Naive thymus-derived CD4-positive, alpha-beta T cell (primary cell): Measurements from ENCODE around the gene C1QL4. TPM values are rescaled to one million over a fixed set of nuclear protein-coding genes. Genes with fewer than 3 reads are reported as not detected.
"Not testable (repeated sequence)": the region's sequence is repeated elsewhere in the genome, so short reads cannot be mapped to it uniquely, and the experiment has no call there.

Experiments
- ATAC-seq: fragments of 150-1000 bp; cut with Tn5 transposase; 2 replicates; pipeline ENCODE4 v1.10.0; 2021; ENCODE audit warnings: mild to moderate bottlenecking, moderate library complexity
- CTCF ChIA-PET: fragments of 350-600 bp; sonication (Branson Sonifier 250); formaldehyde crosslinking; loops from one replicate; lab custom pipeline; 2021; ENCODE audit warnings: antibody characterized with exemption; lab: Charles Lee
- POLR2A ChIA-PET: fragments of 350-600 bp; sonication (Branson Sonifier 250); formaldehyde crosslinking; loops from one replicate; lab custom pipeline; 2021; ENCODE audit warnings: antibody characterized with exemption, inconsistent platforms; lab: Charles Lee
- DNase-seq, 9 donors: peaks; one replicate each; pipeline versions ENCODE4 v3.0.0 to v3.0.0-alpha.2; 2020 to 2022; ENCODE audit warnings: mixed read lengths in 1 of 9
- H3K27ac ChIP-seq: one replicate; pipeline ENCODE4 v1.7.0; 2013; ENCODE audit warnings: mild to moderate bottlenecking, low read depth, low read length, moderate library complexity
- H3K27me3 ChIP-seq, 2 donors: one replicate each; pipeline ENCODE4 v1.7.0; 2013; ENCODE audit warnings: low read length in 2 of 2, mild to moderate bottlenecking in 2 of 2, moderate library complexity in 2 of 2; ENCODE audit not compliant: control insufficient read depth in 2 of 2, insufficient read depth in 2 of 2
- H3K36me3 ChIP-seq, 3 experiments: 1 replicate in 2 of 3; 2 replicates in 1 of 3; pipeline ENCODE4 v1.7.0; 2013; ENCODE audit warnings: low read length in 3 of 3, mild to moderate bottlenecking in 3 of 3, moderate library complexity in 1 of 3; ENCODE audit not compliant: insufficient read depth in 3 of 3, control insufficient read depth in 2 of 3
- H3K4me1 ChIP-seq, 2 donors: one replicate each; pipeline ENCODE4 v1.7.0; 2013; ENCODE audit warnings: low read length in 2 of 2, mild to moderate bottlenecking in 2 of 2, moderate library complexity in 1 of 2; ENCODE audit not compliant: control insufficient read depth in 2 of 2, insufficient read depth in 2 of 2
- H3K4me3 ChIP-seq: 2 replicates; pipeline ENCODE4 v1.7.0; 2013; ENCODE audit warnings: mild to moderate bottlenecking, low read length
- H3K9me3 ChIP-seq, 3 experiments: 1 replicate in 2 of 3; 2 replicates in 1 of 3; pipeline ENCODE4 v1.7.0; 2013; ENCODE audit warnings: low read length in 3 of 3; ENCODE audit not compliant: control insufficient read depth in 2 of 3
- H3K27ac Mint-ChIP-seq, 9 donors: one replicate each; pipeline ENCODE4 v1.8.0; 2020 to 2022; ENCODE audit warnings: mixed read lengths in 9 of 9, mild to moderate bottlenecking in 8 of 9, moderate library complexity in 5 of 9, inconsistent platforms in 2 of 9
- H3K27me3 Mint-ChIP-seq, 5 donors: one replicate each; pipeline ENCODE4 v1.8.0; 2021 to 2022; ENCODE audit warnings: mixed read lengths in 5 of 5, mild to moderate bottlenecking in 1 of 5
- H3K36me3 Mint-ChIP-seq, 5 donors: one replicate each; pipeline ENCODE4 v1.8.0; 2020 to 2022; ENCODE audit warnings: mixed read lengths in 5 of 5, mild to moderate bottlenecking in 3 of 5, inconsistent platforms in 1 of 5
- H3K4me1 Mint-ChIP-seq, 7 donors: one replicate each; pipeline ENCODE4 v1.8.0; 2020 to 2022; ENCODE audit warnings: mixed read lengths in 7 of 7, mild to moderate bottlenecking in 3 of 7, inconsistent platforms in 1 of 7
- H3K4me3 Mint-ChIP-seq, 10 donors: one replicate each; pipeline ENCODE4 v1.8.0; 2020 to 2022; ENCODE audit warnings: mild to moderate bottlenecking in 10 of 10, mixed read lengths in 10 of 10, moderate library complexity in 6 of 10, inconsistent platforms in 2 of 10
- H3K9me3 Mint-ChIP-seq, 11 donors: one replicate each; pipeline ENCODE4 v1.8.0; 2020 to 2022; ENCODE audit warnings: mixed read lengths in 11 of 11, mild to moderate bottlenecking in 4 of 11, inconsistent platforms in 1 of 11, moderate library complexity in 1 of 11
- intact Hi-C, 2 donors: fragments of 100-400 bp; cut with micrococcal nuclease; formaldehyde crosslinking; loops; one replicate each; pipeline ENCODE4 v1.15.1; 2023
- polyA plus RNA-seq, 2 donors: library from polyadenylated mRNA; unstranded; fragments of 300-500 nt; fragmentation: Illumina TruSeq; gene quantifications; one replicate each; pipeline ENCODE4 v1.2.3, GENCODE V29; 2021
- total RNA-seq, 6 experiments: library from RNA in 5 of 6; stranded (reverse) in 5 of 6; gene quantifications; 1 replicate in 5 of 6; 2 replicates in 1 of 6; pipeline ENCODE4 v1.2.3 and lab custom pipeline; 2021 to 2026

Gene C1QL4
- total RNA-seq (not detected), polyA plus RNA-seq (not detected), total RNA-seq (lab: John Stamatoyannopoulos, UW) (not detected)

- Histone ChIP-seq H3K27ac (no peak within 1 kb of the TSS), H3K4me1 (peaks cover 8 to 9% of the 10 kb centered on the region in 2 donors), H3K4me3 (peak within 1 kb of the TSS; percentile 46), H3K27me3 (peaks cover 0 to 21% of the 10 kb centered on the region in 2 donors), H3K9me3 (no peaks in the 10 kb centered on the region), H3K36me3 (no peaks in the 10 kb centered on the region)
- Mint-ChIP-seq H3K27ac (peak within 1 kb of the TSS in 1 of 9 donors; percentile 32), H3K4me3 (peak within 1 kb of the TSS; percentile 31 to 77 (median 72)), H3K36me3 (peaks cover 0 to 5% (median 0%) of the 10 kb centered on the region in 5 donors), H3K27me3 (peaks cover 64 to 93% (median 75%) of the 10 kb centered on the region in 5 donors), H3K4me1 (peaks cover 16 to 39% (median 31%) of the 10 kb centered on the region in 7 donors), H3K9me3 (peaks cover 0 to 1% (median 0%) of the 10 kb centered on the region in 11 donors)
- ChIA-PET CTCF (interaction anchor here (0.6 to 4.4 kb wide), 9 partner anchors 10 to 102 kb away, joined by 3 to 27 read pairs (median 4); partner anchors contain the start of genes DNAJC22 and PRPH), POLR2A (no interaction called here)
- DNase-seq (peak; percentile 73 to 96 (median 85)), ATAC-seq (peak; percentile 98)
- intact Hi-C loops: loop anchor here (1.0 to 5.0 kb wide), 4 partner anchors 10 to 355 kb away; partner anchors contain the start of gene TROAP (in 2 of the 2)
These were observed at the start of gene C1QL4 for GRCh38 chr12:49336645-49337584. Gene C1QL4 (minus strand): TSS chr12:49337188. CDS start chr12:49336477, 711 bp downstream.

- H3K4me1 ChIP-seq, H3K36me3 ChIP-seq, POLR2A ChIA-PET, intact Hi-C loops, H3K9me3 ChIP-seq, ATAC-seq, H3K27ac ChIP-seq, DNase-seq, H3K4me1 Mint-ChIP-seq, H3K4me3 Mint-ChIP-seq, H3K27me3 ChIP-seq, H3K27ac Mint-ChIP-seq, H3K9me3 Mint-ChIP-seq, H3K4me3 ChIP-seq, CTCF ChIA-PET, H3K27me3 Mint-ChIP-seq, H3K36me3 Mint-ChIP-seq: not testable (repeated sequence)
These were observed 43.2 kb upstream of the C1QL4 start for GRCh38 chr12:49380184-49380583.

- Mint-ChIP-seq H3K27me3 (no peaks in the 10 kb centered on the region), H3K4me1 (peaks cover 0 to 14% (median 0%) of the 10 kb centered on the region in 7 donors), H3K36me3 (peaks cover 0 to 4% (median 0%) of the 10 kb centered on the region in 5 donors), H3K4me3 (no peak overlapping the region), H3K9me3 (no peaks in the 10 kb centered on the region), H3K27ac (no peak overlapping the region)
- CTCF ChIA-PET: interaction anchor here (1.5 kb wide), 1 partner anchor 12 kb away, joined by 4 read pairs; no protein-coding TSS in a partner anchor
- Histone ChIP-seq H3K4me3 (no peak overlapping the region), H3K4me1 (no peaks in the 10 kb centered on the region), H3K36me3 (no peaks in the 10 kb centered on the region), H3K9me3 (no peaks in the 10 kb centered on the region), H3K27ac (no peak overlapping the region), H3K27me3 (no peaks in the 10 kb centered on the region)
- intact Hi-C loops: no loop called here
- POLR2A ChIA-PET: interaction anchor here (1.4 kb wide), 1 partner anchor 10 kb away, joined by 5 read pairs; the partner anchor contains the start of gene SPATS2
- ATAC-seq (no peak), DNase-seq (no peak)
These were observed 40.4 kb upstream of the C1QL4 start for GRCh38 chr12:49377386-49377785.

GRCh38 chr12:49375406-49375805 is 38.4 kb upstream of the C1QL4 start:
- H3K27me3 Mint-ChIP-seq: no peaks in the 10 kb centered on the region
- no peak overlapping the region for H3K4me3 Mint-ChIP-seq
- DNase-seq: no peak
- no peak for ATAC-seq
- no peaks in the 10 kb centered on the region for H3K9me3 ChIP-seq
- ChIA-PET CTCF (interaction anchor here (0.8 to 1.5 kb wide), 2 partner anchors 9 to 135 kb away, joined by 3 to 5 read pairs; partner anchors contain the start of gene SPATS2), POLR2A (interaction anchor here (0.6 to 0.7 kb wide), 2 partner anchors 10 to 79 kb away, joined by 3 read pairs; no protein-coding TSS in a partner anchor)
- H3K4me1 Mint-ChIP-seq: peaks cover 0 to 21% (median 4%) of the 10 kb centered on the region in 7 donors
- intact Hi-C loops: no loop called here
- peaks cover 0 to 5% (median 4%) of the 10 kb centered on the region in 5 donors for H3K36me3 Mint-ChIP-seq
- H3K27ac ChIP-seq: no peak overlapping the region
- H3K9me3 Mint-ChIP-seq: no peaks in the 10 kb centered on the region
- peak overlapping the region in 1 of 9 donors; percentile 20 for H3K27ac Mint-ChIP-seq
- no peaks in the 10 kb centered on the region for H3K27me3 ChIP-seq
- H3K36me3 ChIP-seq: no peaks in the 10 kb centered on the region
- no peak overlapping the region for H3K4me3 ChIP-seq
- no peaks in the 10 kb centered on the region for H3K4me1 ChIP-seq

GRCh38 chr12:49370539-49370938 is 33.6 kb upstream of the C1QL4 start:
- no peak overlapping the region for H3K4me3 Mint-ChIP-seq

More at GRCh38 chr12:49370539-49370938, 33.6 kb upstream of the C1QL4 start:
- intact Hi-C loops: no loop called here
- peaks cover 0 to 5% (median 0%) of the 10 kb centered on the region in 5 donors for H3K36me3 Mint-ChIP-seq
- POLR2A ChIA-PET: interaction anchor here (1.2 to 1.5 kb wide), 2 partner anchors 26 to 141 kb away, joined by 3 read pairs; no protein-coding TSS in a partner anchor
- H3K4me1 ChIP-seq: peaks cover 0 to 15% of the 10 kb centered on the region in 2 donors
- H3K4me1 Mint-ChIP-seq: peaks cover 11 to 46% (median 30%) of the 10 kb centered on the region in 7 donors
- H3K27ac Mint-ChIP-seq: peak overlapping the region in 4 of 9 donors; percentile 8 to 83 (median 21)
- DNase-seq (no peak), ATAC-seq (no peak)
- H3K27me3 ChIP-seq: no peaks in the 10 kb centered on the region
- no peak overlapping the region for H3K4me3 ChIP-seq
- H3K27me3 Mint-ChIP-seq: no peaks in the 10 kb centered on the region
- no peak overlapping the region for H3K27ac ChIP-seq
- no peaks in the 10 kb centered on the region for H3K9me3 ChIP-seq
- peaks cover 0 to 10% (median 0%) of the 10 kb centered on the region in 3 experiments for H3K36me3 ChIP-seq
- no peaks in the 10 kb centered on the region for H3K9me3 Mint-ChIP-seq
- CTCF ChIA-PET: no interaction called here
